SH-SY5Y (cell line): ENCODE results near the gene MTA2.

Experiments used
- GATA2 ChIP-seq: IDR thresholded peaks from 2 replicates; pipeline ENCODE4 v1.6.1; 2011; ENCODE audit warnings: mild to moderate bottlenecking, low read depth, low read length
- GATA3 ChIP-seq: IDR thresholded peaks from 2 replicates; pipeline ENCODE4 v1.6.1; 2011; ENCODE audit warnings: low read depth, mild to moderate bottlenecking, low read length, moderate library complexity

DNA sequence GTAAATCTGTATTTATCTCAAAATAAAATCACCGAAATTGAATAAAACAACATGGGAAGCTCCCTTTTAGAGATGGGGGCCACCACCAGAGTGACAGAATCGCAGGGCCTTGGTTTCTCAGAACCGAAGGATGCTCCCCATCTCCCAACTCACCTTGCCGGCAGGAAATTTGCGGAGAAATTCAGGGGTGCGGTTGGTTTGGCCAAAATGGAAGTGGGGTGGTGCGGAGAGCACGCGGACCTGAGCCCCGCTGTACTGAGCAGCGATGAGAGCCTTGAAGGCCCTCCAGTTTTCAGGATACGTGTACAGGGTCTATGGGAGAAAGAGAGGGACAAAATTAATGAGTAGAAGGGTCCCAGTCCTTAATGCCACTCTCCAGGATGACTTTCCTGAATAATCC lies 29.2 kb downstream of the MTA2 start:
- TF ChIP-seq GATA2 (no peak), GATA3 (no peak)
